Activated T-helper 1 cell treated with anti-CD3 and anti-CD28 coated beads, Interleukin-2, amount 50 U/mL, for 16 hours (primary cell): Measurements from ENCODE around the gene NOM1.

Experiments used
- DNase-seq, 2 donors: peaks; one replicate each; pipeline ENCODE4 v3.0.0-alpha.2; 2020; ENCODE audit warnings: low read depth in 1 of 2, low spot score in 1 of 2

The NOM1 gene

GRCh38 chr7:156979711-156980110 lies 30.2 kb downstream of the NOM1 start:
- DNase-seq = no peak

- no peak for DNase-seq
Measured at GRCh38 chr7:156984174-156984891, 34.8 kb downstream of the NOM1 start.

GRCh38 chr7:156985101-156985992 lies 35.8 kb downstream of the NOM1 start:
- no peak for DNase-seq

DNA sequence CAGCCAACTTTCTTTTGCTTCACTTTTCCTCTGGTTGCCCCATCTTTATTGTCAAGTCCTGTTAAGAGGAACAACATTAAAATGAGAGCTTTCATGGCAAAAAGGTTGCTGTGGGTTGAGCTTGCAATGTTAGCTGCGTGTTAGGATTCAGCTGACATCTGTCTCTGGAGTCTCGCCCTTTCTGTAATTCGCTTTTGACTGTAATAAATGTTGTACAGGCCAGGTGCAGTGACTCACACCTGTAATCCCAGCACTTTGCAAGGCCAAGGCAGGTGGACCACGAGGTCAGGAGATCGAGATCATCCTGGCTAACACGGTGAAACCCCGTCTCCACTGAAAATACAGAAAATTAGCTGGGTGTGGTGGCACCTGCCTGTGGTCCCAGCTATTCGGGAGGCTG lies 36.9 kb downstream of the NOM1 start:
- no peak for DNase-seq

DNA sequence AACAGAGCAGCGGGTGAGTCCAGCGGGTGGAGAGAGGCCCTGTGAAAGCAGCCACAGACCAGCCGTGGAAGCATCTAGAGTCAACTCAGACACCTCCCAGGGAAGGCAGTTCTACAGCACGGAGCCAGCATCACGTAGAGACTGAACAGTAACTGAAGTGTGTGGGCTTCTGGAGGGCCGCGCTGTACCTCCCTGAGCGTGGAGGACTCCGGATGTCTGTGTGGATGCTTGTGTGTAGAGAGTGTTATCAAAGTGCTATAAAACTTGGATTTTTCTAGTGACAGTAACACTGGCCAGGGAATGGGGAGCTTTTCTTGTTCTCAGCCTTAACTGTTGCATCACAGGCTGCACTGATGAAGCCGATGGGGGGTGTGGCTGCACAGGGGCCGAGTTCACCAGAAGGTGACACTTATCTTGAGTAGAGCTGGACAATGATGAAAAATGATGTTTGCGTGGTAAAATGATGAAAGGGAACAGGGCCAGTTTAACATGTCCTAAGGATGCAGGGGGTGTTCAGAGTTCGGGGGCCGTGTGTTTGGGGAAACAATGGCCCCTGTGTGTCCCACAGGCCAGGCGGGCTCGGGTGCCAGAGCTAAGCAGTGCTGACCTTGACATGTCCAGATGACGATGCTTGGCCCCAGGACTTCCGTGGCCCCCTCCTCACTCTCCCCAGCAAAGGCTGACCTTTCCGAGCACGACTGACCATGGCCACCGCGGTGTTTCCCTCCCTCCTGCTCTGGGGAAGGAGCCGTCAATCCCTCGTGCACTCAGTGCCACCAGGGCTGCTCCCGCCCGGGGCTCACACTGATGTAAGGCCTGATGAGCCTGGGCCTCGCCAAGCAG lies 39.1 kb downstream of the NOM1 start:
- DNase-seq = no peak

- no peak for DNase-seq
Measured at GRCh38 chr7:156989766-156990535, 40.4 kb downstream of the NOM1 start.

- no peak for DNase-seq
Measured at GRCh38 chr7:156993021-156993924, 43.8 kb downstream of the NOM1 start.

DNA sequence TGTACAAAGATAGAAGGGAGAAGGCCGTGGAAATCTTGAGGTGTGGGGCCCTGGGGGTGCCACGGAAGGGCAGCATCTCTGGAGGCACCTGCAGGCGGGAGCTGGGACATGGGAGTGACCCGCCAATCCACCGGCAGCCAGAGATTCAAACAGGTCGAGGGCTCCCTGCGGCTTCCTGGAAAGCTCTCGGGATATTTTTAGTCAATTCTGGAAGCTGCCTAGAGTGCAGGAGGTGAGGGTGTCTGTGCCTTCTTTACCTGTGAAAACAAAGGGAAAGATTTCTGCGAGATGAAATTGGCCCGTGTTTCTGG lies 44.4 kb downstream of the NOM1 start:
- no peak for DNase-seq

DNA sequence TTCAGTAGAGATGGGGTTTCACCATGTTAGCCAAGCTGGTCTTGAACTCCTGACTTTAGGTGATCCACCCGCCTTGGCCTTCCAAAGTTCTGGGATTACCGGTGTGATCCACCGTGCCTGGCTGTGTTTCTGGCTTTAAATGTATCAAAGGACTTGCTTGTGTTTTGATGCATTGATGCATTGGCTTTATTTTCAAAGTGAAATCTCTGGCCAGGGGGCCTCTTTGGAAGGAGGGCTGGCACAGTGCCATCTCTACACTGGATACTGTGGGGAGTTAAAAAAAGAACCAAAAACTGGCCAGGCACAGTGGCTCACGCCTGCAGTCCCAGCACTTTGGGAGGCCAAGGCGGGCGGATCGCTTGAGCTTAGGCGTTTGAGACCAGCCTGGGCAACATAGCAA lies 44.9 kb downstream of the NOM1 start:
- DNase-seq = no peak

DNA sequence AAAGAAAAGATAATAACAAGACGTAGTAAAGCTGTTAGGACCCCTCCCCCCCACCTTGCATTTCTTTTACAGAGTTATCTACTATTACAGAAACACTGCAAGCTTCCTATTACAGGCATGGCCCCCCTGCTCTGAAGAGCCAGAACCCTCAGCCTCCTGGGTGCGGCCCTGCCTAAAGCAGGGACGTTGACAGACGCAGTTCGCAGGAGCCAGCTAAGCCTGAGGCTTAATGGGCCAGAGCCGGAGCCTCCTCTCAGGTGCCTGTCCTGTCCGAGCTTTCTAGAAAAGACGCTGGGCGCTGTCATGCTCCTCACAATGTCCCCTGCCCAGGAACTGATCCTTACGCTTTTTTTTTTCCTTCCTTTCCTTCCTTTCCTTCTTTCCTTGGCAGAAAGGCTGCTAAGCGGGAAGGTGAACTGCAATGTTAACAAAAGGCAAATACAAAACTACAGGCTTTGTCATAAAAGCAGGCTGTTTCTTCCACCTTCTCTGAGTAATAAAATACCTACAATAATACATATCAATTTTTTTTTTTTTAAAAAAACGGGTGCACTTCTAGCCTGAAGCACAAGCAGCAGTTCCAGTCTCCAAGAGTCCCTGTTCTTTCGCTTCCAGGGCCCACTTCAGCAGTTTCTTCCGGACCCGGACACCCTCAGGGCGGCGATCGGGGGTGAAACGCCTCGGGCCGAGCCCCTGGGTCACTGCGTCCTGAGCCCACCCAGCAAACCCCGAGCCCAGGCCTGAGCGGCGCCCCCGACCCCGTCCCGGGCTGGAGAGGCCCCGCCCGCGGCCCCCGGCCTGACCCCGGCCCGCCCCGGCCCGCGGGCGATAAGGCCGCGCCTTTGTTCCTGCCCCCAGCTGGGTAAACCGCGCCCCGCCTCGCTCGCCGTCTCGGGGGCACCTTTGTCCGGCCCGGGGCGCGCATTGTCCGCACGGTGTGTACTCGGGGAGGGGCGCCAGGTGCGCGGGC lies 49.8 kb downstream of the NOM1 start:
- no peak for DNase-seq

- no peak for DNase-seq
Measured at GRCh38 chr7:156999958-157000726, 50.6 kb downstream of the NOM1 start.

- DNase-seq = no peak
Measured at GRCh38 chr7:157000741-157001653, 51.5 kb downstream of the NOM1 start.

GRCh38 chr7:157001920-157002818 lies 52.7 kb downstream of the NOM1 start:
- no peak for DNase-seq

DNA sequence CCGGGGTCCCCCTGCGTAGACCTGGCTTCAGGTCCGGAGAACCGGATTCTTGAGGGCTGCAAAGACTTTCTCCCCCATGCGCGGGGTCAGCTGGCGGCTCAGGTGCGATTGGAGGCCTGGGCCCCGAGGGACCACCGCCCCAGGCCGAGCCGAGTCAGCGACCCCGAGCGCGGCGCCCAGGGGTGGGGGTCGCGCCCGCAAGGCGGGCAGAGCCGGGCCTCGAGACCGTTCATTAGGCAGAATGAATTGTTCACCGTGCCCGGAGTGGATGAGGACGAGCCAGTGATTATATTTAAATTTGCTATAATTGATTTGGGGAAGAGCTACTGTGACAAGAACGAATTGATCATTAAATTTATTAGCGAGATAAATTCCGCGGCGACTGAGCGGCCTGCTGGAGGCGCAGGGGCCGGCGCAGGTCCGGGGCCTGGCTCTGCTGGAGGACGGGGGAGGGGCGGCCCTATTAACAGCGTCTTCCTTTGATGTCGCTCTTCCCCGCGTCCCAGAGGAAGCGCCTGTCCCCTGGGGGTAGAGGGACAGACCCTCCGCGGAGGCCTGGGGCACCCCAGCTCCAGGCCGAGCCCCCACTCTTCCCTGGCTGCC lies 53.4 kb downstream of the NOM1 start:
- DNase-seq = no peak

DNA sequence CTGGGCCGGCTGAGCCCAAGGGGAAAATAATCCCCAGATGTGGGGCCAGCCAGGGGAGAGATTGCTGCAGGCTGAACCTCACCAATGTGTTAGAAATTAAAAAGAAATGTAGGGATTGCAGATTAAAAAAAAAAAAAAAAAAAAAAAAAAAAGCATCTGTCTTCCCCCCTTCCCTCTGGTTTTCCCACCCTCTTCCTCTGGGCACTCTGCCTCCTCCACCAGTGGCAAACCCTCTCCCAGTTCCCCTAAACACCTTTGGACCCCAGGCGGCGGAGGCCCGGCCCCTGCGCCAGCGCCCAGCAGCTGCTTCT lies 53.9 kb downstream of the NOM1 start:
- DNase-seq = no peak
